SK-N-SH treated with all-trans-retinoic acid at 6 μM for 48 hours (cell line): ENCODE results near the gene NCAM1.

Experiments used
- ATAC-seq: fragments of 200-7000 bp; cut with Tn5 transposase; 3 replicates; pipeline ENCODE4 v1.9.1; 2020; ENCODE audit warnings: mild to moderate bottlenecking, moderate library complexity
- ARNTL ChIP-seq: fragments of 450-650 bp; formaldehyde crosslinking; IDR thresholded peaks from 2 replicates; pipeline ENCODE4 v1.5.0; 2020; ENCODE audit warnings: low read depth, mild to moderate bottlenecking, moderate library complexity, borderline replicate concordance
- BACH2 ChIP-seq: fragments of 250-450 bp; sonication (Bioruptor Pico); IDR thresholded peaks from 2 replicates; pipeline ENCODE4 v1.9.0; 2021; ENCODE audit warnings: mild to moderate bottlenecking, borderline replicate concordance
- CSDC2 ChIP-seq: fragments of 250-450 bp; sonication (Bioruptor Pico); IDR thresholded peaks from 2 replicates; pipeline ENCODE4 v1.5.0; 2020; ENCODE audit warnings: mild to moderate bottlenecking, moderate library complexity
- GLIS3 ChIP-seq: fragments of 250-450 bp; sonication (Bioruptor Pico); IDR thresholded peaks from 2 replicates; pipeline ENCODE4 v1.5.0; 2020; ENCODE audit warnings: mild to moderate bottlenecking, moderate library complexity
- ISL1 ChIP-seq: fragments of 250-450 bp; sonication (Bioruptor Pico); IDR thresholded peaks from 2 replicates; pipeline ENCODE4 v2.1.2; 2022; ENCODE audit warnings: mild to moderate bottlenecking, moderate library complexity
- OSR1 ChIP-seq: fragments of 250-450 bp; sonication (Bioruptor Pico); IDR thresholded peaks from 2 replicates; pipeline ENCODE4 v1.8.0; 2022; ENCODE audit warnings: moderate library complexity, mild to moderate bottlenecking, inconsistent platforms
- PPARA ChIP-seq: fragments of 250-450 bp; sonication (Bioruptor Pico); IDR thresholded peaks from 2 replicates; pipeline ENCODE4 v1.5.0; 2020; ENCODE audit warnings: mild to moderate bottlenecking, borderline replicate concordance
- RARB ChIP-seq: fragments of 250-450 bp; sonication (Bioruptor Pico); IDR thresholded peaks from 2 replicates; pipeline ENCODE4 v1.8.0; 2021; ENCODE audit warnings: mild to moderate bottlenecking, moderate library complexity
- SNAI2 ChIP-seq: fragments of 250-450 bp; sonication (Bioruptor Pico); IDR thresholded peaks from 2 replicates; pipeline ENCODE4 v1.5.0; 2020; ENCODE audit warnings: mild to moderate bottlenecking, moderate library complexity
- TOX ChIP-seq: fragments of 250-450 bp; sonication (Bioruptor Pico); IDR thresholded peaks from 2 replicates; pipeline ENCODE4 v1.8.0; 2021; ENCODE audit warnings: mild to moderate bottlenecking, moderate library complexity, borderline replicate concordance
- ZC3H10 ChIP-seq: fragments of 250-450 bp; sonication (Bioruptor Pico); IDR thresholded peaks from 2 replicates; pipeline ENCODE4 v1.5.1; 2021; ENCODE audit warnings: mild to moderate bottlenecking, moderate library complexity
- ZFP3 ChIP-seq: fragments of 250-450 bp; sonication (Bioruptor Pico); IDR thresholded peaks from 2 replicates; pipeline ENCODE4 v1.5.0; 2020; ENCODE audit warnings: mild to moderate bottlenecking, moderate library complexity
- ZFP30 ChIP-seq: fragments of 450-650 bp; formaldehyde crosslinking; IDR thresholded peaks from 2 replicates; pipeline ENCODE4 v1.5.0; 2022; ENCODE audit warnings: mild to moderate bottlenecking, moderate library complexity
- ZNF565 ChIP-seq: fragments of 450-650 bp; formaldehyde crosslinking; conservative IDR thresholded peaks from 2 replicates; pipeline ENCODE4 v1.5.0; 2020; ENCODE audit warnings: low read depth, mild to moderate bottlenecking, moderate library complexity
- ZNF70 ChIP-seq: fragments of 450-650 bp; formaldehyde crosslinking; IDR thresholded peaks from 2 replicates; pipeline ENCODE4 v1.5.0; 2020; ENCODE audit warnings: mild to moderate bottlenecking, moderate library complexity
- ZNF8 ChIP-seq: fragments of 450-650 bp; formaldehyde crosslinking; IDR thresholded peaks from 2 replicates; pipeline ENCODE4 v1.5.0; 2020; ENCODE audit warnings: mild to moderate bottlenecking, moderate library complexity
- TF ChIP-seq, protein P1 (sequence below): fragments of 250-450 bp; sonication (Bioruptor Pico); IDR thresholded peaks from 2 replicates; pipeline ENCODE4 v1.8.0; 2021; ENCODE audit warnings: low read depth, mild to moderate bottlenecking, moderate library complexity, borderline replicate concordance
- TF ChIP-seq, protein P2 (sequence below): fragments of 250-450 bp; sonication (Bioruptor Pico); IDR thresholded peaks from 2 replicates; pipeline ENCODE4 v1.5.1; 2021; ENCODE audit warnings: mild to moderate bottlenecking, moderate library complexity
- TF ChIP-seq, protein P3 (sequence below): fragments of 250-450 bp; sonication (Bioruptor Pico); IDR thresholded peaks from 2 replicates; pipeline ENCODE4 v1.8.0; 2020; ENCODE audit warnings: mild to moderate bottlenecking, moderate library complexity, borderline replicate concordance
- TF ChIP-seq, protein P4 (sequence below): fragments of 250-450 bp; sonication (Bioruptor Pico); IDR thresholded peaks from 2 replicates; pipeline ENCODE4 v1.5.0; 2020; ENCODE audit warnings: mild to moderate bottlenecking, moderate library complexity

NCAM1 gene

DNA sequence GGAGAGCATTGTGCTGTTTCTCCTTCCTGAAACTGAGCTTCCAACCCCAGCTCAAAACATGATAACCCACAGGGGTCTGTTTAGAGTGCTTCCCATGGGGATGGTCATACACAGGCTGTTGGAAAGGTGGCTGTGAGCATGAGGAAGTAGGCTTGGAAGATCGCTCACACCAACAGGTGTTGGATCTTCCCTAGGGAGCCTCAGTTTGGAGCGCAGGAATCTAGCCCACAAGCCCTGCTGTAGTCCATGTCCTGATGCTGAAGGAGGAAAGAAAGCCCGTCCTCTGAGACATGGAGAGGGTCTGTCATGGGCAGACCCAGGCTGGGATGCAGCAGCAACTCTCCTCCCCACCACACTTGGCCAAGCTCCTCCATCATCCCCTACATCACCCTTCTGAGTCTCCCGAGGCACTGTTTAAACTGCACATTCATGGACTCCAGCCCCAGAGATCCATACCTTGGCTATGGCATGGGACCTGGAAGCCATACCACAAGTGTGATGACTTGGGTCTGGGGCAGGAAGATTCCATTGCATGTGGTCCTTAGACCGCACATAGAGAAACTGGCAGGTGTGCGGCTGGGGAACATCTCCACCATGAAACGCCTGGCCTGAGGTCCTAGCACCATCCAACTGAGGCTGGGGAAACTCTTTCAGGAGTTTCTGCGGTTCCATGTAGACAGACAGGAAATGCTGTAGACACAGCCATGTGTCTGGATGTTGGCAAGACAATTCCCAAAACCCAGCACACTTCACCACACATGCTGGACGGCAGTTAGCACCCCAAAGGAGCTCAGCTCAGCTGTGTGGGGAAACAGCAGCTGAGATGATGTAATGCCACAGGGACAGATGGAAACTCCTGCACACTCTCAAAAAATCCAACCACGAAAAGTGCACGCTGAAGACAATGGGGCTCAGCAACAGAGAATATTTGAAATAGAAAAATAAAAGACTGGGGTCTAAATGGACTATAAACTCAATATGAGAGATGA, 325.6 kb downstream of the NCAM1 start:
- ATAC-seq, result no peak
- TF ChIP-seq, protein P1, sequence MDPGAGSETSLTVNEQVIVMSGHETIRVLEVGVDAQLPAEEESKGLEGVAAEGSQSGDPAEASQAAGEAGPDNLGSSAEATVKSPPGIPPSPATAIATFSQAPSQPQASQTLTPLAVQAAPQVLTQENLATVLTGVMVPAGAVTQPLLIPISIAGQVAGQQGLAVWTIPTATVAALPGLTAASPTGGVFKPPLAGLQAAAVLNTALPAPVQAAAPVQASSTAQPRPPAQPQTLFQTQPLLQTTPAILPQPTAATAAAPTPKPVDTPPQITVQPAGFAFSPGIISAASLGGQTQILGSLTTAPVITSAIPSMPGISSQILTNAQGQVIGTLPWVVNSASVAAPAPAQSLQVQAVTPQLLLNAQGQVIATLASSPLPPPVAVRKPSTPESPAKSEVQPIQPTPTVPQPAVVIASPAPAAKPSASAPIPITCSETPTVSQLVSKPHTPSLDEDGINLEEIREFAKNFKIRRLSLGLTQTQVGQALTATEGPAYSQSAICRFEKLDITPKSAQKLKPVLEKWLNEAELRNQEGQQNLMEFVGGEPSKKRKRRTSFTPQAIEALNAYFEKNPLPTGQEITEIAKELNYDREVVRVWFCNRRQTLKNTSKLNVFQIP (CRISPR knock-in tag), result no peak
- TF ChIP-seq CSDC2 (CRISPR knock-in tag) (no peak), ISL1 (CRISPR knock-in tag) (no peak), BACH2 (no peak)

DNA sequence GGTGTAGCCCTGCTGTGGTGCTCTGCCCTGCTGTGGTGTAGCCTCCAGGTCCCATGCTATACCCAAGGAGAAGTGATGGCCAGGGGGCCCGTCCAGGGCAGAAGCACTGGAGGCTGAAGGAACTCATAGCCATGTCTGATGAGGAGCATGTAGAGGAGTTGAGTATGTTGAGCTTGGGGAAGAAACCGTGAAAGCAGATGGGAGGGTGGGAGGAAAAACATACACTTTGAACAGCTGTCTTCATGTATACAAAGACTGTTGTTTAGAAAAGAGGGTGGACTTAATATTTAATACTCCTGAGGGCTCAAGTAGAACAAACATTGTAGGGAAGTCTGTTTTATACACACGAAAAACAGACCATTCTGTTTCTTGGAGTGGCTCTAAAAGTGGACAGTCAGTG, 326.6 kb downstream of the NCAM1 start:
- no peak for TF ChIP-seq ZNF8 (CRISPR knock-in tag)
- TF ChIP-seq, protein P2, sequence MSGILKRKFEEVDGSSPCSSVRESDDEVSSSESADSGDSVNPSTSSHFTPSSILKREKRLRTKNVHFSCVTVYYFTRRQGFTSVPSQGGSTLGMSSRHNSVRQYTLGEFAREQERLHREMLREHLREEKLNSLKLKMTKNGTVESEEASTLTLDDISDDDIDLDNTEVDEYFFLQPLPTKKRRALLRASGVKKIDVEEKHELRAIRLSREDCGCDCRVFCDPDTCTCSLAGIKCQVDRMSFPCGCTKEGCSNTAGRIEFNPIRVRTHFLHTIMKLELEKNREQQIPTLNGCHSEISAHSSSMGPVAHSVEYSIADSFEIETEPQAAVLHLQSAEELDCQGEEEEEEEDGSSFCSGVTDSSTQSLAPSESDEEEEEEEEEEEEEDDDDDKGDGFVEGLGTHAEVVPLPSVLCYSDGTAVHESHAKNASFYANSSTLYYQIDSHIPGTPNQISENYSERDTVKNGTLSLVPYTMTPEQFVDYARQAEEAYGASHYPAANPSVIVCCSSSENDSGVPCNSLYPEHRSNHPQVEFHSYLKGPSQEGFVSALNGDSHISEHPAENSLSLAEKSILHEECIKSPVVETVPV, result no peak
- TF ChIP-seq ZFP3 (CRISPR knock-in tag), result no peak
- no peak for TF ChIP-seq GLIS3 (CRISPR knock-in tag)
- TF ChIP-seq TOX, result no peak
- TF ChIP-seq ZFP30 (CRISPR knock-in tag), result no peak
- no peak for TF ChIP-seq ISL1 (CRISPR knock-in tag)
- TF ChIP-seq SNAI2 (CRISPR knock-in tag), result no peak
- no peak for TF ChIP-seq ZNF565 (CRISPR knock-in tag)
- no peak for ATAC-seq

DNA sequence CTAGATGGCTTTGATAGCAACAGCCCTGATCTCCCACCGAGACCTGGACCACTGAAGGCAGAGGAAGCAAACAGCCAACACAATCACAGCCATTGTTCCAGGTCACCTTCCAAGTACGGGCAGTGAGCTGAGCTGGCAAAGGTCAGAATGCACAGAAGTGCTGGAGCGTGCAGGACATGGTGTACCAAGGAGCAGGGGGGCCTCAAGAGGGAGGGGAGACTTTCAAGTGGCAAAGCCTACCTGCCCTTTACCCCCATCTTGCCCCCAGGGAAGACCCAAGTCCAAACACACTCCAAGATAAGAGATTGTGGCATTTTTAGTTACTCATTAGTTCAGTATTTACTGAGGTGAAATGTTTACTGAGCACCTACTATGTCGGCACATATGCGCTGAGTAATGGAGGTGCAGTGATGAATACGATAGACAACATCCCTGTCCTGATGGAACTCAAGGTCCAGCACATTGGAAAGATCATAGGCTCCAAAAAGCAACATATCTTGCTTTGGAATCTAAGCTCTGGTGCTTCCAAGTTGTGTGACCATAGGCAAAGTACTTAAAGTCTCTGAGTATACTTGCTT, 327.2 kb downstream of the NCAM1 start:
- ATAC-seq, result no peak
- no peak for TF ChIP-seq OSR1 (CRISPR knock-in tag)
- TF ChIP-seq, protein P3, sequence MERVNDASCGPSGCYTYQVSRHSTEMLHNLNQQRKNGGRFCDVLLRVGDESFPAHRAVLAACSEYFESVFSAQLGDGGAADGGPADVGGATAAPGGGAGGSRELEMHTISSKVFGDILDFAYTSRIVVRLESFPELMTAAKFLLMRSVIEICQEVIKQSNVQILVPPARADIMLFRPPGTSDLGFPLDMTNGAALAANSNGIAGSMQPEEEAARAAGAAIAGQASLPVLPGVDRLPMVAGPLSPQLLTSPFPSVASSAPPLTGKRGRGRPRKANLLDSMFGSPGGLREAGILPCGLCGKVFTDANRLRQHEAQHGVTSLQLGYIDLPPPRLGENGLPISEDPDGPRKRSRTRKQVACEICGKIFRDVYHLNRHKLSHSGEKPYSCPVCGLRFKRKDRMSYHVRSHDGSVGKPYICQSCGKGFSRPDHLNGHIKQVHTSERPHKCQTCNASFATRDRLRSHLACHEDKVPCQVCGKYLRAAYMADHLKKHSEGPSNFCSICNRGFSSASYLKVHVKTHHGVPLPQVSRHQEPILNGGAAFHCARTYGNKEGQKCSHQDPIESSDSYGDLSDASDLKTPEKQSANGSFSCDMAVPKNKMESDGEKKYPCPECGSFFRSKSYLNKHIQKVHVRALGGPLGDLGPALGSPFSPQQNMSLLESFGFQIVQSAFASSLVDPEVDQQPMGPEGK (CRISPR knock-in tag), result no peak
- TF ChIP-seq ZNF565 (CRISPR knock-in tag), result no peak
- no peak for TF ChIP-seq RARB (CRISPR knock-in tag)
- no peak for TF ChIP-seq ZNF8 (CRISPR knock-in tag)
- no peak for TF ChIP-seq ZFP3 (CRISPR knock-in tag)
- TF ChIP-seq ISL1 (CRISPR knock-in tag), result no peak
- TF ChIP-seq SNAI2 (CRISPR knock-in tag), result no peak

DNA sequence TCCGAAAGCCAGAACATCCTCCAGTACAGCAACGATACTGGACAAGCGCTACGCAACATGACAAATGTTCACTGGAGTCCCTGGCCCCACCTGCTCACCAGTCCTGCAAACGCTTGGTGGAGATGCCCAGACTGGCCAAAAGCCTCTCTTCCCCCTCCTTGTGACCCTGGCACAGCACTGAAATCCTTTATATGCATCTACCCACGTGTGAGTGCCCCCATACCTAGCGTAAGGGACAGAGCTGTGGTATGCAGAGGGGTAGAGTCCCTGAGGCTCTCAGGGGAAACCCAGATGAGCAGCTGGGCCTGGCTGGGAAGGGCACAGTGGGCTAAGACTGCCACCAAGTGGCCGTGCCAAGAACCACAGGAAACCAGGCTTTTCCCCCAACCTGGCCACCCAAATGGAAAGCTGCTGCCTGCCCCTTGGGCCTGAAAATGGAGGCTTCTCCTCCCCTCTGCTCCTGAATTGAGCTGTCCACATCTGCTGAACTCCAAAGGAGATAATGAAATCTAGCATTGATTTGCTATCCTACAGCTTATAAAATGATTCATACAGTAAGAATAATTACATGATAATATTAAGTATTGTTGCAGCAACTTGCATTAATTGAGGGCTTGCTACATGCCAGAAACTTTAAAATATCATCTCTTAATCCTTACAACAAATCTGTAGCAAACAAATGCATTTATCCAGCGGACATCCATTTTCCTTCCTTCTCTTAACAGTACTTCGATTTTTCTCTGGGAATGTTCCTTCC, 328.4 kb downstream of the NCAM1 start:
- ATAC-seq, result peak; percentile 99
- TF ChIP-seq ISL1 (CRISPR knock-in tag), result no peak
- TF ChIP-seq, protein P4, sequence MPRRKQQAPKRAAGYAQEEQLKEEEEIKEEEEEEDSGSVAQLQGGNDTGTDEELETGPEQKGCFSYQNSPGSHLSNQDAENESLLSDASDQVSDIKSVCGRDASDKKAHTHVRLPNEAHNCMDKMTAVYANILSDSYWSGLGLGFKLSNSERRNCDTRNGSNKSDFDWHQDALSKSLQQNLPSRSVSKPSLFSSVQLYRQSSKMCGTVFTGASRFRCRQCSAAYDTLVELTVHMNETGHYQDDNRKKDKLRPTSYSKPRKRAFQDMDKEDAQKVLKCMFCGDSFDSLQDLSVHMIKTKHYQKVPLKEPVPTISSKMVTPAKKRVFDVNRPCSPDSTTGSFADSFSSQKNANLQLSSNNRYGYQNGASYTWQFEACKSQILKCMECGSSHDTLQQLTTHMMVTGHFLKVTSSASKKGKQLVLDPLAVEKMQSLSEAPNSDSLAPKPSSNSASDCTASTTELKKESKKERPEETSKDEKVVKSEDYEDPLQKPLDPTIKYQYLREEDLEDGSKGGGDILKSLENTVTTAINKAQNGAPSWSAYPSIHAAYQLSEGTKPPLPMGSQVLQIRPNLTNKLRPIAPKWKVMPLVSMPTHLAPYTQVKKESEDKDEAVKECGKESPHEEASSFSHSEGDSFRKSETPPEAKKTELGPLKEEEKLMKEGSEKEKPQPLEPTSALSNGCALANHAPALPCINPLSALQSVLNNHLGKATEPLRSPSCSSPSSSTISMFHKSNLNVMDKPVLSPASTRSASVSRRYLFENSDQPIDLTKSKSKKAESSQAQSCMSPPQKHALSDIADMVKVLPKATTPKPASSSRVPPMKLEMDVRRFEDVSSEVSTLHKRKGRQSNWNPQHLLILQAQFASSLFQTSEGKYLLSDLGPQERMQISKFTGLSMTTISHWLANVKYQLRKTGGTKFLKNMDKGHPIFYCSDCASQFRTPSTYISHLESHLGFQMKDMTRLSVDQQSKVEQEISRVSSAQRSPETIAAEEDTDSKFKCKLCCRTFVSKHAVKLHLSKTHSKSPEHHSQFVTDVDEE, result no peak
- no peak for TF ChIP-seq CSDC2 (CRISPR knock-in tag)
- TF ChIP-seq ZNF8 (CRISPR knock-in tag), result no peak
- no peak for TF ChIP-seq OSR1 (CRISPR knock-in tag)
- no peak for TF ChIP-seq ZNF70 (CRISPR knock-in tag)
- TF ChIP-seq ZC3H10 (CRISPR knock-in tag), result no peak
- TF ChIP-seq, protein P3 (CRISPR knock-in tag), result no peak
- TF ChIP-seq GLIS3 (CRISPR knock-in tag), result no peak
- TF ChIP-seq ARNTL (CRISPR knock-in tag), result no peak
- TF ChIP-seq, protein P1 (CRISPR knock-in tag), result no peak
- no peak for TF ChIP-seq PPARA
- TF ChIP-seq TOX, result no peak
